ENCODE measurements around the gene EXOSC7. TPM values are rescaled to one million over a fixed set of nuclear protein-coding genes. Genes with fewer than 3 reads are reported as not detected.

Gene EXOSC7
- total and polyA plus RNA-seq, 7 donors: 16.2 to 44.3 (median 30.3) TPM

DNA sequence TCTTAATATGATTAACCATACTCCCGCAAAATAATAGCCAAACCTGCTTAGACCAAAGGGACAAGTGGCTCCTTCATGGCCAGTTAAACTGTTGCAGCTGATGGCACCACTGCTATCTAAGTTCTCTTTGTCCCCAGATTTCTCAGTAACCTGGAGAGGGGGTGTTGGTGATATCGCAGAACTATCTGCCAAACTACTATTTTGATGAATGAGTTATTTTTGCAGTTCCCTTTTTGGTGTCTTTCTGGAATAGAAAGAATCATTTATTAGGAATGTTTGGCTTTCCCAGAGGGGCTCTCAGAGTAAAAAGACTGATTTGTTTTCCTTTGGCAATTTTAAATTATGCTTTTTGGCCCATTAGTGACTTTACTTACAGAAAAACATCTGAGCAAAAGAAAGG, 83.1 kb downstream of the EXOSC7 start:
- WGBS, 2 donors: 92 to 94% methylated on average over 2 of the region's 2 CpGs
- intact Hi-C loops (cut with DNase I): loop anchor here (5.0 kb wide), 1 partner anchor 153 kb away; no protein-coding TSS in a partner anchor

DNA sequence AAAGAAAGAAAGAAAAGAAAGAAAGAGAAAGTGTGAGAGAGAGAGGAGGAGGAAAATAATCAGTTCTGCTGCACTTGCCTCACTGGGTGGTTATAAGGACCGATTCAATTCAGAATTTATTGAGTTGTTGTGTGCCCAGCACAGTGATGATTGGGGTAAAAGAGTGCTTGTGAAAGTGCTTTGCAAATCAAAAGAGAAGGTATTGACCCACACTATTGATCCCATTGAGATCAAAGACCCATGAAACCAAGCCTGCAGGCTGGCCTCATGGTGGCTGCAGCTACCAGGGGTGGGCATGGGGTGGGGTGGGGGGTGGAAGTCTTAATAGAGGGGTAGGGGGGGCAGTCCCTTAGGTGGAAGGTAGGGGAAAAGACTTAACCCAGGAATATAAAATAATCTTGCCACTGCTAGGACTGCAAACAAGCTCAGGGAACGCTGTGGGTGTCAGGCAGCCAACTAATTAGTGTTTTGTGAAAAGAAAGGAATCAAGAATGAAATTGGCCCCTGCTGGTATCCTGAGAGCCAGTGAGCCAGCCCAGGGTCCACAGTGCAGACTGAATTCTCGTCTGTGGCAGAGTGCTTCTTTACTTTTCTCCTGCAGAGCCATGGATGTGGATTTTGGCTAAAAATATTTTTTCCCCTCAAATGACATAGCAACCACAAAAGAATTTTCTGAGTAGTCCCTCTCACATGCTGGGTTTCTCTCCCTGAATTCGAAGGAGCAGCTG, 84.3 kb downstream of the EXOSC7 start:
- peaks cover 0 to 31% (median 24%) of the 10 kb centered on the region in 4 donors for H3K4me1 ChIP-seq
- H3K9me3 ChIP-seq: no peaks in the 10 kb centered on the region
- H3K36me3 ChIP-seq: no peaks in the 10 kb centered on the region
- H3K4me3 ChIP-seq: no peak overlapping the region
- H3K27ac ChIP-seq: no peak overlapping the region
- intact Hi-C loops (cut with DNase I): no loop called here
- WGBS, 2 donors: 70 to 71% methylated on average over 4 of the region's 4 CpGs
- H3K27me3 ChIP-seq: no peaks in the 10 kb centered on the region
- TF ChIP-seq EP300 (IDR thresholded peaks at IDR 0.05) (no peak), POLR2A (IDR thresholded peaks at IDR 0.05) (no peak), POLR2AphosphoS5 (IDR thresholded peaks at IDR 0.05) (no peak)
- TF ChIP-seq, protein P1, sequence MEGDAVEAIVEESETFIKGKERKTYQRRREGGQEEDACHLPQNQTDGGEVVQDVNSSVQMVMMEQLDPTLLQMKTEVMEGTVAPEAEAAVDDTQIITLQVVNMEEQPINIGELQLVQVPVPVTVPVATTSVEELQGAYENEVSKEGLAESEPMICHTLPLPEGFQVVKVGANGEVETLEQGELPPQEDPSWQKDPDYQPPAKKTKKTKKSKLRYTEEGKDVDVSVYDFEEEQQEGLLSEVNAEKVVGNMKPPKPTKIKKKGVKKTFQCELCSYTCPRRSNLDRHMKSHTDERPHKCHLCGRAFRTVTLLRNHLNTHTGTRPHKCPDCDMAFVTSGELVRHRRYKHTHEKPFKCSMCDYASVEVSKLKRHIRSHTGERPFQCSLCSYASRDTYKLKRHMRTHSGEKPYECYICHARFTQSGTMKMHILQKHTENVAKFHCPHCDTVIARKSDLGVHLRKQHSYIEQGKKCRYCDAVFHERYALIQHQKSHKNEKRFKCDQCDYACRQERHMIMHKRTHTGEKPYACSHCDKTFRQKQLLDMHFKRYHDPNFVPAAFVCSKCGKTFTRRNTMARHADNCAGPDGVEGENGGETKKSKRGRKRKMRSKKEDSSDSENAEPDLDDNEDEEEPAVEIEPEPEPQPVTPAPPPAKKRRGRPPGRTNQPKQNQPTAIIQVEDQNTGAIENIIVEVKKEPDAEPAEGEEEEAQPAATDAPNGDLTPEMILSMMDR (IDR thresholded peaks at IDR 0.05): no peak
- DNase-seq: no peak

More for the DNA sequence above, 83.1 kb downstream of the EXOSC7 start:
- H3K4me1 ChIP-seq: peaks cover 0 to 40% (median 34%) of the 10 kb centered on the region in 4 donors
- H3K4me3 ChIP-seq: no peak overlapping the region
- TF ChIP-seq POLR2AphosphoS5 (IDR thresholded peaks at IDR 0.05): no peak
- TF ChIP-seq EP300 (IDR thresholded peaks at IDR 0.05): no peak
- no peak for TF ChIP-seq POLR2A (IDR thresholded peaks at IDR 0.05)
- TF ChIP-seq, protein P1 (IDR thresholded peaks at IDR 0.05): no peak
- H3K36me3 ChIP-seq: no peaks in the 10 kb centered on the region
- no peaks in the 10 kb centered on the region for H3K27me3 ChIP-seq
- no peak for DNase-seq
- no peaks in the 10 kb centered on the region for H3K9me3 ChIP-seq
- no peak overlapping the region for H3K27ac ChIP-seq

Small RNAs within 50 kb of the gene (small RNA-seq; reads per million reads assigned to genes)
- gene RNU5B-3P: 0 reads per million in 3 donors

Other genes with a start within 250 kb of the EXOSC7 start
- gene ZNF501, start 246.6 kb upstream of the EXOSC7 start, total RNA-seq: 10 to 100 TPM in 2 of 4 donors, 1 to 10 TPM in 2; 5.8 to 14.7 (median 10.4) TPM
- gene ZNF501, start 246.6 kb upstream of the EXOSC7 start, polyA plus RNA-seq: 1 to 10 TPM in 2 of 3 donors, under 1 TPM in 1; 0.69 to 2.0 (median 1.2) TPM
- 10 to 100 TPM; 26.7 to 35.3 (median 30.8) TPM for gene KIAA1143, start 214.6 kb upstream of the EXOSC7 start, total RNA-seq
- gene KIAA1143, start 214.6 kb upstream of the EXOSC7 start, polyA plus RNA-seq: 10 to 100 TPM in 2 of 3 donors, 1 to 10 TPM in 1; 7.8 to 11.6 (median 10.2) TPM
- gene KIF15, start 214.4 kb upstream of the EXOSC7 start, total RNA-seq: 1 to 10 TPM in 3 of 4 donors, under 1 TPM in 1; 0.66 to 3.0 (median 1.1) TPM
- 1 to 10 TPM in 2 of 3 donors, under 1 TPM in 1; 0.60 to 8.8 (median 1.8) TPM for gene KIF15, start 214.4 kb upstream of the EXOSC7 start, polyA plus RNA-seq
- 10 to 100 TPM in 2 of 4 donors, 1 to 10 TPM in 2; 8.3 to 25.7 (median 10.4) TPM for gene TMEM42, start 114.3 kb upstream of the EXOSC7 start, total RNA-seq
- gene TMEM42, start 114.3 kb upstream of the EXOSC7 start, polyA plus RNA-seq: 10 to 100 TPM in 2 of 3 donors, 1 to 10 TPM in 1; 6.2 to 13.8 (median 10.2) TPM
- gene TGM4, start 101.6 kb upstream of the EXOSC7 start, total RNA-seq: not detected
- gene TGM4, start 101.6 kb upstream of the EXOSC7 start, polyA plus RNA-seq: not detected
- 10 to 100 TPM; 43.2 to 62.9 (median 46.3) TPM for gene ZDHHC3, start 70 bp upstream of the EXOSC7 start, total RNA-seq
- gene ZDHHC3, start 70 bp upstream of the EXOSC7 start, polyA plus RNA-seq: 10 to 100 TPM; 77.2 to 82.8 (median 78.1) TPM
- 10 to 100 TPM; 21.3 to 97.2 (median 40.3) TPM for gene CLEC3B, start 50.1 kb downstream of the EXOSC7 start, total RNA-seq
- 10 to 100 TPM in 2 of 3 donors, 1 to 10 TPM in 1; 8.8 to 50.5 (median 35.3) TPM for gene CLEC3B, start 50.1 kb downstream of the EXOSC7 start, polyA plus RNA-seq
- 1 to 10 TPM in 1 of 4 donors, under 1 TPM in 3; 0.71 to 1.2 (median 0.82) TPM for gene CDCP1, start 170.1 kb downstream of the EXOSC7 start, total RNA-seq
- gene CDCP1, start 170.1 kb downstream of the EXOSC7 start, polyA plus RNA-seq: 10 to 100 TPM in 1 of 3 donors, 1 to 10 TPM in 2; 7.2 to 35.2 (median 9.0) TPM